Metanephros (tissue), 2 donors: Measurements from ENCODE around the gene PSMB10. TPM values are rescaled to one million over a fixed set of nuclear protein-coding genes. Genes with fewer than 3 reads are reported as not detected.

Experiments
- small RNA-seq: library from RNA; depleted of rRNA; stranded (forward); fragments of <200 nt; gene quantifications from one replicate; pipeline ENCODE3, GENCODE V24; 2014; ENCODE audit warnings: low replicate concordance
- total RNA-seq: library from RNA; depleted of rRNA; stranded (reverse); fragments of >200 nt; gene quantifications from one replicate; pipeline ENCODE4 v1.2.3, GENCODE V29; 2014

Gene PSMB10
- 54.2 TPM for total RNA-seq

DNA sequence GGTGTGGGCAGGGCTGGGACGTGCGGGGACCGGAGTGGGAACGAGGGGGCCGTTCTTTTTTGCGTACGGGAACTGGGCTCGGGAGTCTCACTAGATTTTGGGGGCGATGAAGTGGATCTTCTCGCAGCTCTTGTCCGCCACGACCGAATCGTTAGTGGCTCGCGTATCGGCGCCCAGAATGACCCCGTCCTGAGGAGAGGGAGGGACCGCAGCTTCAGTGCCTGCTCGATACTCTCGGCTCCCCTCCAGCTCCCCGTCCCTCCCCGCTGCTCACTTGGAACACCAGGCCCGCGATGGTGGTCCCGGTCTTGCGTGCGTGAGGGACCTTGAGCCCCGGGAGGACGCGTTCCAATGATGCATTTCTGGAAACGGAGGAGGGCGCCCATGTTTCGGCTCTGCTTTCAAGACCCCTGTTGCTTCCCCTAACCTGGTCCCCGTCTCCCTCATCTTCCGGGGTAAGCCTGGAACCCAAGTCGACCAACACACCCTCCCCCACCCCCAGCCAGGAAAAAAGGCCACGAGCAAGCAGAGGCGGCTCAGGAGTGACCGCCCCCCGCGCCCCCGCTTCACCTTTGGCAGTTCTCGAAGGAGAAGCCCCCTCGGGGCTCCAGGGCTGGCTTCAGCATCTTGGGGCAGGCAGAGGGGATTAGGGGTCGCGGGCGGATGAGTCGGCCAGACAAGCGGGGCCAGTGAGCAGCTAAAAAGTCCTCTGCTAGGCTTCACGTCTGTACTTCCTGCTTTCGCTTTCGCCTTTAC is at the start of gene PSMB10:
Gene PSMB10 (minus strand): TSS at position 727 of the 756 bp plus-strand sequence. CDS start 101 bp downstream, at position 626.

GRCh38 chr16:67979955-67980678 is 43.5 kb upstream of the PSMB10 start, which contains the start of gene DPEP3:
TSS of gene DPEP3 (minus strand) at chr16:67980499. CDS start at chr16:67980380, 119 bp downstream.

GRCh38 chr16:67968400-67969253 is 32.0 kb upstream of the PSMB10 start, which contains the start of gene SLC12A4:
TSS of gene SLC12A4 (minus strand) at chr16:67968637. CDS start at chr16:67968553, 84 bp downstream.

GRCh38 chr16:67943619-67944504 is 7.2 kb upstream of the PSMB10 start, which contains the start of gene LCAT:
TSS of gene LCAT (minus strand) at chr16:67944120. CDS start at chr16:67944101, 19 bp downstream.

GRCh38 chr16:67931712-67932461 is 4.8 kb downstream of the PSMB10 start, which contains the start of gene CTRL:
TSS of gene CTRL (minus strand) at chr16:67931862. CDS start at chr16:67931852, 10 bp downstream.

DNA sequence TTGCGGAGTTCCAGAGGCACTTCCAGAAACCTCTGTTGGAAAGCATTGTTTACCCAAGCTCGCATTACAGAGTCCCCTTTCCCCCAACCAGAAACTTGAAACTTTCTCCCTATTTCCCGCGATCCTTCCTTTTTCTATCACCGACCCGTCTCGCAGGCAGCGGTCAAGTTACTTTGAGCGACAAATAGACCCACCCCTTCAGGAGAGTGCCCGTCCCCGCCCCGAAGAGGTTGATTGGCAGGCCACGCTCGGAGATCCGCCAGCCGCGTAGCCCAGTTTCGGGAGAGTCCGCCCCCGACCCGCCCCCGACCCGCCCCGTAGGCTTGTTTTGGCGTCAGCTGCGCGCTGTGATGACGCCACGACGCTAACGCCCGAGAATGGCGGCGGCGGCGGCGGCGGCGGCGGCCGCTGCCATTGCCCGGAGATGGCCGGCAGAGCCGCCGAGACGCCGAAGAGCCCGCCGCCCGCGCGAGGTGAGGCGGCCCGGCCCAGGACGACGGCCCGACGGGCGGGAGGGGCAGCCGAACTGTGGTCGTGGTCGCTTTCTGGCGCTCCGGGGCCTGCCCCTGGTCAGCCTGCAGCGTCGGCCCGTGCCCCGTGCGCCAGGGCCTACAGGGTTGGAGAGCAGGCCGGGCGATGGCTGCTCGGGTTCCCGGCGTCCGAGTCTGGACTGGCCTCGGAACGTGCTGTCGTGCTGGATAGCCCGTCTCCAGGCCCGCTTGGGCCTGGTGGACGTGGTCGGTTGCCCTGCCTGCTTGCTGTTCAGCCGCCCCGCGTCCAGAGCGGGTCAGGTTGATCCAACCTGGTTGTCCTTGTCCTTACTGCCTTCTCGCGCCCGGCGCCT is 43.5 kb downstream of the PSMB10 start, which contains the start of gene PSKH1:
Gene PSKH1 (plus strand): TSS at position 356 of the 844 bp plus-strand sequence. CDS start 15,496 bp downstream, outside the sequence.

DNA sequence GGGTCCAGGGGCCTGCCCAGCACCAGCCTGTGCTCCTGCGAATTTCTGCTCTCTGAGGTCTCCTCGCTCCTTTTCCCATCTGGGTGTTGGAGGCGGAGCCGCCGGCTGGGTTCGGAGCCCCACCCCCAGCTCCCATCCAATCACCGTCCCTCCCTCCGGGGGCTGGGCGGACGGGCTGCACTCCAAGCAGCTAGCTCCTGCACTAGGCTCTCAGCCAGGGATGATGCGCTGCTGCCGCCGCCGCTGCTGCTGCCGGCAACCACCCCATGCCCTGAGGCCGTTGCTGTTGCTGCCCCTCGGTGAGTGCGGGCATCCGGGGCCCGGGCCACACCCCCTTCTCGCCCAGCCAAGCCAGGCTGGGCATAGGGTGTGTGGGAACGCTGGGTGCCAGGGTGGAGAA is 52.0 kb downstream of the PSMB10 start, which contains the start of gene NRN1L:
Gene NRN1L (plus strand): TSS at position 202 of the 400 bp plus-strand sequence. CDS start 19 bp downstream, at position 221.

Small RNA genes within 50 kb of the gene (small RNA-seq; reads per million reads assigned to genes)
- not detected for gene NRN1L

Other genes with a start within 250 kb of the PSMB10 start
- 18.4 TPM for gene GFOD2, start 217.5 kb downstream of the PSMB10 start, total RNA-seq
- gene RANBP10, start 130.3 kb downstream of the PSMB10 start, total RNA-seq = 18.7 TPM
- 5.4 TPM for gene TSNAXIP1, start 130.0 kb downstream of the PSMB10 start, total RNA-seq
- 37.0 TPM for gene THAP11, start 94.5 kb downstream of the PSMB10 start, total RNA-seq
- gene NUTF2, start 89.9 kb downstream of the PSMB10 start, total RNA-seq = 115 TPM
- gene CENPT, start 89.2 kb downstream of the PSMB10 start, total RNA-seq = 39.8 TPM
- gene EDC4, start 63.8 kb downstream of the PSMB10 start, total RNA-seq = 82.0 TPM
- gene NRN1L, start 52.0 kb downstream of the PSMB10 start, total RNA-seq = 1.2 TPM
- gene PSKH1, start 43.6 kb downstream of the PSMB10 start, total RNA-seq = 26.0 TPM
- 0.18 TPM for gene CTRL, start 5.0 kb downstream of the PSMB10 start, total RNA-seq
- gene LCAT, start 7.3 kb upstream of the PSMB10 start, total RNA-seq = 10.1 TPM
- gene SLC12A4, start 31.8 kb upstream of the PSMB10 start, total RNA-seq = 45.4 TPM
- gene DPEP3, start 43.6 kb upstream of the PSMB10 start, total RNA-seq = not detected
- gene DPEP2, start 62.6 kb upstream of the PSMB10 start, total RNA-seq = 2.7 TPM
- not detected for gene DPEP2NB, start 79.1 kb upstream of the PSMB10 start, total RNA-seq
- gene DDX28, start 86.4 kb upstream of the PSMB10 start, total RNA-seq = 10.2 TPM
- 11.3 TPM for gene DUS2, start 86.4 kb upstream of the PSMB10 start, total RNA-seq
- 36.4 TPM for gene NFATC3, start 148.5 kb upstream of the PSMB10 start, total RNA-seq